Testis (tissue), 2 donors: ENCODE data around the gene RNF182.
"Not testable (repeated sequence)": the region's sequence is repeated elsewhere in the genome, so short reads cannot be mapped to it uniquely, and the experiment has no call there.

Experiments used
- POLR2A ChIP-seq: fragments of 450-650 bp; IDR thresholded peaks from one replicate; pipeline ENCODE4 v1.6.1; 2017; ENCODE audit warnings: antibody characterized with exemption, mild to moderate bottlenecking, moderate library complexity
- TF ChIP-seq, protein P1 (sequence below), 3 experiments: fragments of 450-650 bp in 2 of 3; fragments of 200-600 bp in 1 of 3; sonication (generic) in 1 of 3; IDR thresholded peaks; one replicate each; pipeline ENCODE4 v1.5.1; 2016 to 2019; ENCODE audit warnings: antibody characterized with exemption in 3 of 3, mild to moderate bottlenecking in 2 of 3, moderate library complexity in 1 of 3

DNA sequence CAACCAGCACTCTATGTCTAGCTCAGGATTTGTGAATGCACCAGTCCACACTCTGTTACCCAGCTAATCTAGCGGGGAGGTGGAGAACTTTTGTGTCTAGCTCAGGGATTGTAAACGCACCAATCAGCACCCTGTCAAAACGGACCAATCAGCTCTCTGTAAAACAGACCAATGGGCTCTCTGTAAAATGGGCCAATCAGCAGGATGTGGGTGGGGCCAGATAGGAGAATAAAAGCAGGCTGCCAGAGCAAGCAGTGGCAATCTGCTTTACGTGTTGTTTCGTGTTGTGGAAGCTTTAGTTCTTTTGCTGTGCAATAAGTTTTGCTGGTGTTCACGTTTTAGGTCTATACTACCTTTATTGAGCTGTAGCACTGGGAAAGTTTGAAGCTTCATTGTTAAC, 93.8 kb downstream of the RNF182 start:
- not testable (repeated sequence) for TF ChIP-seq POLR2A
- TF ChIP-seq, protein P1, sequence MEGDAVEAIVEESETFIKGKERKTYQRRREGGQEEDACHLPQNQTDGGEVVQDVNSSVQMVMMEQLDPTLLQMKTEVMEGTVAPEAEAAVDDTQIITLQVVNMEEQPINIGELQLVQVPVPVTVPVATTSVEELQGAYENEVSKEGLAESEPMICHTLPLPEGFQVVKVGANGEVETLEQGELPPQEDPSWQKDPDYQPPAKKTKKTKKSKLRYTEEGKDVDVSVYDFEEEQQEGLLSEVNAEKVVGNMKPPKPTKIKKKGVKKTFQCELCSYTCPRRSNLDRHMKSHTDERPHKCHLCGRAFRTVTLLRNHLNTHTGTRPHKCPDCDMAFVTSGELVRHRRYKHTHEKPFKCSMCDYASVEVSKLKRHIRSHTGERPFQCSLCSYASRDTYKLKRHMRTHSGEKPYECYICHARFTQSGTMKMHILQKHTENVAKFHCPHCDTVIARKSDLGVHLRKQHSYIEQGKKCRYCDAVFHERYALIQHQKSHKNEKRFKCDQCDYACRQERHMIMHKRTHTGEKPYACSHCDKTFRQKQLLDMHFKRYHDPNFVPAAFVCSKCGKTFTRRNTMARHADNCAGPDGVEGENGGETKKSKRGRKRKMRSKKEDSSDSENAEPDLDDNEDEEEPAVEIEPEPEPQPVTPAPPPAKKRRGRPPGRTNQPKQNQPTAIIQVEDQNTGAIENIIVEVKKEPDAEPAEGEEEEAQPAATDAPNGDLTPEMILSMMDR (IDR thresholded peaks at IDR 0.05): not testable (repeated sequence)
